WTC11 (cell line): ENCODE measurements around the gene TMEM63B. TPM values are rescaled to one million over a fixed set of nuclear protein-coding genes. Genes with fewer than 3 reads are reported as not detected.

Experiments used
- ATAC-seq: fragments of 200-7000 bp; cut with Tn5 transposase; 2 replicates; pipeline ENCODE4 v1.10.0; 2021; ENCODE audit warnings: mild to moderate bottlenecking, moderate library complexity
- CTCF ChIA-PET: fragments of 300-600 bp; sonication (Branson Sonifier 250); formaldehyde crosslinking; loops from one replicate; lab custom pipeline; 2021; ENCODE audit warnings: antibody characterized with exemption; lab: Charles Lee
- POLR2A ChIA-PET: fragments of 350-600 bp; sonication (Branson Sonifier 250); formaldehyde crosslinking; loops from one replicate; lab custom pipeline; 2021; ENCODE audit warnings: antibody characterized with exemption; lab: Charles Lee
- DNase-seq: peaks from one replicate; pipeline ENCODE4 v3.0.0; 2021; ENCODE audit warnings: low spot score
- H3K27ac Mint-ChIP-seq: 2 replicates; pipeline ENCODE4 v1.8.0; 2021; ENCODE audit warnings: mixed read lengths
- H3K27me3 Mint-ChIP-seq: 2 replicates; pipeline ENCODE4 v1.8.0; 2021; ENCODE audit warnings: low read depth, mild to moderate bottlenecking, moderate library complexity, mixed read lengths
- H3K36me3 Mint-ChIP-seq: 2 replicates; pipeline ENCODE4 v1.8.0; 2021; ENCODE audit warnings: mixed read lengths
- H3K4me1 Mint-ChIP-seq: 2 replicates; pipeline ENCODE4 v1.8.0; 2022; ENCODE audit warnings: mixed read lengths
- H3K4me3 Mint-ChIP-seq: 2 replicates; pipeline ENCODE4 v1.8.0; 2021; ENCODE audit warnings: mild to moderate bottlenecking, moderate library complexity, mixed read lengths
- H3K9me3 Mint-ChIP-seq: 2 replicates; pipeline ENCODE4 v1.8.0; 2021; ENCODE audit warnings: mixed read lengths
- ARID4B ChIP-seq: sonication (generic); formaldehyde crosslinking; IDR thresholded peaks from 2 replicates; pipeline ENCODE4 v1.8.0; 2023; ENCODE audit warnings: missing genetic modification reagents, mild to moderate bottlenecking, borderline replicate concordance
- ATF1 ChIP-seq: sonication (generic); formaldehyde crosslinking; IDR thresholded peaks from 2 replicates; pipeline ENCODE4 v1.8.1; 2023; ENCODE audit warnings: mild to moderate bottlenecking, moderate library complexity, missing genetic modification reagents
- CDX4 ChIP-seq: fragments of 250-450 bp; sonication (Bioruptor Pico); IDR thresholded peaks from 2 replicates; pipeline ENCODE4 v1.9.0; 2021; ENCODE audit warnings: moderate library complexity, mild to moderate bottlenecking, inconsistent platforms, borderline replicate concordance
- ESRRA ChIP-seq: sonication (generic); formaldehyde crosslinking; IDR thresholded peaks from 2 replicates; pipeline ENCODE4 v1.8.1; 2022; ENCODE audit warnings: mild to moderate bottlenecking, missing genetic modification reagents, borderline replicate concordance
- ETV6 ChIP-seq: sonication (generic); formaldehyde crosslinking; IDR thresholded peaks from 2 replicates; pipeline ENCODE4 v1.8.1; 2022; ENCODE audit warnings: mild to moderate bottlenecking, missing genetic modification reagents
- FOXP4 ChIP-seq: sonication (generic); formaldehyde crosslinking; IDR thresholded peaks from 2 replicates; pipeline ENCODE4 v1.8.0; 2022; ENCODE audit warnings: mild to moderate bottlenecking, missing genetic modification reagents
- HMGA2 ChIP-seq: fragments of 250-450 bp; sonication (Bioruptor Pico); IDR thresholded peaks from 2 replicates; pipeline ENCODE4 v1.4.0; 2021; ENCODE audit warnings: mild to moderate bottlenecking, moderate library complexity
- KAT7 ChIP-seq: sonication (generic); formaldehyde crosslinking; IDR thresholded peaks from 2 replicates; pipeline ENCODE4 v1.8.1; 2023; ENCODE audit warnings: missing genetic modification reagents, mild to moderate bottlenecking, borderline replicate concordance
- NR3C1 ChIP-seq: sonication (generic); formaldehyde crosslinking; conservative IDR thresholded peaks from 2 replicates; pipeline ENCODE4 v1.8.1; 2023; ENCODE audit warnings: low read depth, mild to moderate bottlenecking, missing genetic modification reagents
- PRDM15 ChIP-seq: sonication (generic); formaldehyde crosslinking; IDR thresholded peaks from 2 replicates; pipeline ENCODE4 v1.8.0; 2022; ENCODE audit warnings: missing genetic modification reagents
- SMAD4 ChIP-seq: sonication (generic); formaldehyde crosslinking; IDR thresholded peaks from 2 replicates; pipeline ENCODE4 v1.8.0; 2022; ENCODE audit warnings: mild to moderate bottlenecking, missing genetic modification reagents
- TCF7 ChIP-seq: sonication (generic); formaldehyde crosslinking; IDR thresholded peaks from 2 replicates; pipeline ENCODE4 v1.8.0; 2022; ENCODE audit warnings: mild to moderate bottlenecking, low read depth, missing genetic modification reagents, moderate library complexity
- ZBTB21 ChIP-seq: sonication (generic); formaldehyde crosslinking; IDR thresholded peaks from 2 replicates; pipeline ENCODE4 v1.8.1; 2023; ENCODE audit warnings: mild to moderate bottlenecking, missing genetic modification reagents, borderline replicate concordance
- ZNF263 ChIP-seq: sonication (generic); formaldehyde crosslinking; IDR thresholded peaks from 2 replicates; pipeline ENCODE4 v1.8.1; 2022; ENCODE audit warnings: low read depth, mild to moderate bottlenecking, moderate library complexity, missing genetic modification reagents
- ZNF396 ChIP-seq: fragments of 250-450 bp; sonication (Bioruptor Pico); IDR thresholded peaks from 2 replicates; pipeline ENCODE4 v1.8.0; 2021; ENCODE audit warnings: mild to moderate bottlenecking, moderate library complexity, borderline replicate concordance
- ZNF425 ChIP-seq: fragments of 250-450 bp; sonication (Bioruptor Pico); conservative IDR thresholded peaks from 2 replicates; pipeline ENCODE4 v1.9.0; 2021; ENCODE audit warnings: mild to moderate bottlenecking
- total RNA-seq: library from RNA; stranded (reverse); gene quantifications from 3 replicates; pipeline ENCODE4 v1.2.3, GENCODE V29; 2021
- TF ChIP-seq, protein P1 (sequence below): sonication (generic); formaldehyde crosslinking; IDR thresholded peaks from 2 replicates; pipeline ENCODE4 v1.8.1; 2022; ENCODE audit warnings: missing genetic modification reagents, borderline replicate concordance
- TF ChIP-seq, protein P2 (sequence below): sonication (generic); formaldehyde crosslinking; IDR thresholded peaks from 2 replicates; pipeline ENCODE4 v1.8.1; 2022; ENCODE audit warnings: low read depth, missing genetic modification reagents, borderline replicate concordance

TMEM63B gene
- total RNA-seq, 1 experiment from 2014 or later = 72.8 TPM

- Mint-ChIP-seq H3K27ac (no peak overlapping the region), H3K27me3 (peaks cover 8% of the 10 kb centered on the region), H3K4me1 (peaks cover 41% of the 10 kb centered on the region), H3K36me3 (no peaks in the 10 kb centered on the region), H3K4me3 (no peak overlapping the region), H3K9me3 (no peaks in the 10 kb centered on the region)
- POLR2A ChIA-PET = no interaction called here
- no peak for ATAC-seq
- DNase-seq = no peak
- TF ChIP-seq ZNF263 (CRISPR knock-in tag) = no peak
- TF ChIP-seq HMGA2 (CRISPR knock-in tag) = no peak
- TF ChIP-seq NR3C1 (CRISPR knock-in tag) = no peak
- TF ChIP-seq TCF7 (CRISPR knock-in tag) = no peak
- no peak for TF ChIP-seq ATF1 (CRISPR knock-in tag)
- TF ChIP-seq ZNF425 (CRISPR knock-in tag) = no peak
- CTCF ChIA-PET = interaction anchor here (1.5 kb wide), 1 partner anchor 34 kb away, joined by 4 read pairs; the partner anchor contains the start of gene SLC29A1
Measured at GRCh38 chr6:44188819-44189218, 61.5 kb downstream of the TMEM63B start.

DNA sequence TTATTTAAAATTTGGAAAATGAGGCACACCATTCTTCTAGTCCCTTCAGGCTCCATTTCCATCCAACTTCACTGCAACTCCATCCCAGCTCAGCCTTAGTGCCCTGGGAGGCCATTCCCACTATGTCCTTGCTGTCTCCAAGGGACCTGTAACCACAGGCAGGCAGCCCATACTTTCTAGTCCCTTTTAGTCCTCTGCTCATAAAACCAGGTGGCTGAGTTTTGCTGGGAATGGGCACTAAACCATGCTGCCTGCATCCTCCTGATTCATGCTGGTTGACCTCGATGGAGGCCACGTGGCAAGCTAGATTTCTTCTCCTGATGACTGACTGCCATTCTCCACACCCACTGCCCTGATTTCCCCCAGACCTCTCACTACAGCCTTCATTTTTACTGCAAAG, 61.9 kb downstream of the TMEM63B start:
- Mint-ChIP-seq H3K27ac (no peak overlapping the region), H3K27me3 (peaks cover 8% of the 10 kb centered on the region), H3K4me1 (peaks cover 38% of the 10 kb centered on the region), H3K4me3 (no peak overlapping the region), H3K36me3 (no peaks in the 10 kb centered on the region), H3K9me3 (no peaks in the 10 kb centered on the region)
- DNase-seq = no peak
- CTCF ChIA-PET = interaction anchor here (0.5 to 1.5 kb wide), 5 partner anchors 15 to 67 kb away, joined by 3 to 6 read pairs (median 4); partner anchors contain the start of gene SLC29A1
- no peak for ATAC-seq
- POLR2A ChIA-PET = interaction anchor here (0.6 kb wide), 1 partner anchor 16 kb away, joined by 3 read pairs; no protein-coding TSS in a partner anchor
- TF ChIP-seq PRDM15 (CRISPR knock-in tag) (no peak), ZBTB21 (no peak), SMAD4 (CRISPR knock-in tag) (no peak), ZNF396 (no peak), KAT7 (CRISPR knock-in tag) (no peak), CDX4 (no peak), ESRRA (CRISPR knock-in tag) (no peak), ETV6 (CRISPR knock-in tag) (no peak), ARID4B (no peak), FOXP4 (CRISPR knock-in tag) (no peak), HMGA2 (CRISPR knock-in tag) (no peak)
- TF ChIP-seq, protein P1, sequence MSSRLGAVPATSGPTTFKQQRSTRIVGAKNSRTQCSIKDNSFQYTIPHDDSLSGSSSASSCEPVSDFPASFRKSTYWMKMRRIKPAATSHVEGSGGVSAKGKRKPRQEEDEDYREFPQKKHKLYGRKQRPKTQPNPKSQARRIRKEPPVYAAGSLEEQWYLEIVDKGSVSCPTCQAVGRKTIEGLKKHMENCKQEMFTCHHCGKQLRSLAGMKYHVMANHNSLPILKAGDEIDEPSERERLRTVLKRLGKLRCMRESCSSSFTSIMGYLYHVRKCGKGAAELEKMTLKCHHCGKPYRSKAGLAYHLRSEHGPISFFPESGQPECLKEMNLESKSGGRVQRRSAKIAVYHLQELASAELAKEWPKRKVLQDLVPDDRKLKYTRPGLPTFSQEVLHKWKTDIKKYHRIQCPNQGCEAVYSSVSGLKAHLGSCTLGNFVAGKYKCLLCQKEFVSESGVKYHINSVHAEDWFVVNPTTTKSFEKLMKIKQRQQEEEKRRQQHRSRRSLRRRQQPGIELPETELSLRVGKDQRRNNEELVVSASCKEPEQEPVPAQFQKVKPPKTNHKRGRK (CRISPR knock-in tag) = no peak
- TF ChIP-seq, protein P2, sequence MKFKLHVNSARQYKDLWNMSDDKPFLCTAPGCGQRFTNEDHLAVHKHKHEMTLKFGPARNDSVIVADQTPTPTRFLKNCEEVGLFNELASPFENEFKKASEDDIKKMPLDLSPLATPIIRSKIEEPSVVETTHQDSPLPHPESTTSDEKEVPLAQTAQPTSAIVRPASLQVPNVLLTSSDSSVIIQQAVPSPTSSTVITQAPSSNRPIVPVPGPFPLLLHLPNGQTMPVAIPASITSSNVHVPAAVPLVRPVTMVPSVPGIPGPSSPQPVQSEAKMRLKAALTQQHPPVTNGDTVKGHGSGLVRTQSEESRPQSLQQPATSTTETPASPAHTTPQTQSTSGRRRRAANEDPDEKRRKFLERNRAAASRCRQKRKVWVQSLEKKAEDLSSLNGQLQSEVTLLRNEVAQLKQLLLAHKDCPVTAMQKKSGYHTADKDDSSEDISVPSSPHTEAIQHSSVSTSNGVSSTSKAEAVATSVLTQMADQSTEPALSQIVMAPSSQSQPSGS (CRISPR knock-in tag) = no peak
